PFSK-1 (cell line): Measurements from ENCODE around the gene CD81.

ENCODE experiments used
- FOXP2 ChIP-seq: optimal IDR thresholded peaks from 2 replicates; pipeline ENCODE3; 2011; ENCODE audit warnings: borderline replicate concordance, control low read depth, inconsistent platforms; ENCODE audit not compliant: insufficient read depth; ENCODE audit errors: extremely low read length, extremely low read depth
- POLR2AphosphoS5 ChIP-seq: IDR thresholded peaks from 2 replicates; pipeline ENCODE4 v1.6.1; 2012; ENCODE audit warnings: low read depth, mild to moderate bottlenecking, control low read depth, low read length, moderate library complexity
- SIN3A ChIP-seq: IDR thresholded peaks from 2 replicates; pipeline ENCODE4 v1.6.1; 2012; ENCODE audit warnings: mild to moderate bottlenecking, low read length, moderate library complexity, borderline replicate concordance; ENCODE audit not compliant: insufficient read depth
- TAF1 ChIP-seq: IDR thresholded peaks from 2 replicates; pipeline ENCODE4 v1.6.1; 2012; ENCODE audit warnings: low read length, control low read depth, borderline replicate concordance; ENCODE audit not compliant: insufficient read depth
- TF ChIP-seq, protein P1 (sequence below), 2 experiments: IDR thresholded peaks; 2 replicates each; pipeline versions ENCODE4 v1.6.1 to v1.8.0; 2011 to 2012; ENCODE audit warnings: low read depth in 2 of 2, low read length in 2 of 2, control low read depth in 1 of 2, inconsistent platforms in 1 of 2, mild to moderate bottlenecking in 1 of 2, moderate library complexity in 1 of 2; ENCODE audit not compliant: insufficient read depth in 1 of 2

CD81 gene

DNA sequence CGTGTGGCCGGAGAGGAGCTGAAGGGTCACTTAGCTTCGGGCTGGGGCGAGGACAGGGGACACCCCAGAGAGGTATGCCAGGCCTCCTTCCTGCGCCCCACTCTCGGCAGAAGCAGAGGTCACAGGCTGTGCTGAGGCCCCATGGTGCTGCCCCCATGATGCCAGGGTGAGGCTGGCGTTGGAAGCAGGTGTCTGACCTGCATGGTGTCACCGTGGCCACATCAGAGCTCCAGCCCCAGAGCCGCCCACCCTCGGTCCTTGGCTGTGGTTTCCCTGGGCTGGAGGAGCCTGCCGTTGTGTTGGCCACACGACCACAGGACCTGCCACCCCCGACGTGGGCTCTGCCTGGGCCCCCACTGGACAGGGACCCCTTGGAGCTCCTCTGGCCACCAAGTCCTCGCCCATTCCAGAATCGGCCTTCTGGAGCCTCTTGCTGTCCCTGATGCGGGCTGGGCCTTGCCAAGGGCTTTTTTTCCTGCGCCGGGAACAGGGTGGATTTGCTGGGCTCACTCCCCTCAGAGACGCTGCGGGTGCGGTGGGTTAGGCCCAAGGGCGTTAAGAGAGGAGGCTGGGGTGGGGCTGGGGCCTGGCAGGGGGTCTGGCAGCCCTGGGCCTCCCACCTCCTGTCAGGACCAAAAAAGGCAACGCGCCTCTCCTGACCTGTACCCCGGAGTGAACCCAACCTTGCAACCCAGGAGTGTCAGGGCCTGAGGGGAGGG, 15.3 kb downstream of the CD81 start:
- TF ChIP-seq FOXP2 (no peak), SIN3A (no peak), TAF1 (no peak), POLR2AphosphoS5 (no peak)
- TF ChIP-seq, protein P1, sequence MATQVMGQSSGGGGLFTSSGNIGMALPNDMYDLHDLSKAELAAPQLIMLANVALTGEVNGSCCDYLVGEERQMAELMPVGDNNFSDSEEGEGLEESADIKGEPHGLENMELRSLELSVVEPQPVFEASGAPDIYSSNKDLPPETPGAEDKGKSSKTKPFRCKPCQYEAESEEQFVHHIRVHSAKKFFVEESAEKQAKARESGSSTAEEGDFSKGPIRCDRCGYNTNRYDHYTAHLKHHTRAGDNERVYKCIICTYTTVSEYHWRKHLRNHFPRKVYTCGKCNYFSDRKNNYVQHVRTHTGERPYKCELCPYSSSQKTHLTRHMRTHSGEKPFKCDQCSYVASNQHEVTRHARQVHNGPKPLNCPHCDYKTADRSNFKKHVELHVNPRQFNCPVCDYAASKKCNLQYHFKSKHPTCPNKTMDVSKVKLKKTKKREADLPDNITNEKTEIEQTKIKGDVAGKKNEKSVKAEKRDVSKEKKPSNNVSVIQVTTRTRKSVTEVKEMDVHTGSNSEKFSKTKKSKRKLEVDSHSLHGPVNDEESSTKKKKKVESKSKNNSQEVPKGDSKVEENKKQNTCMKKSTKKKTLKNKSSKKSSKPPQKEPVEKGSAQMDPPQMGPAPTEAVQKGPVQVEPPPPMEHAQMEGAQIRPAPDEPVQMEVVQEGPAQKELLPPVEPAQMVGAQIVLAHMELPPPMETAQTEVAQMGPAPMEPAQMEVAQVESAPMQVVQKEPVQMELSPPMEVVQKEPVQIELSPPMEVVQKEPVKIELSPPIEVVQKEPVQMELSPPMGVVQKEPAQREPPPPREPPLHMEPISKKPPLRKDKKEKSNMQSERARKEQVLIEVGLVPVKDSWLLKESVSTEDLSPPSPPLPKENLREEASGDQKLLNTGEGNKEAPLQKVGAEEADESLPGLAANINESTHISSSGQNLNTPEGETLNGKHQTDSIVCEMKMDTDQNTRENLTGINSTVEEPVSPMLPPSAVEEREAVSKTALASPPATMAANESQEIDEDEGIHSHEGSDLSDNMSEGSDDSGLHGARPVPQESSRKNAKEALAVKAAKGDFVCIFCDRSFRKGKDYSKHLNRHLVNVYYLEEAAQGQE (IDR thresholded peaks at IDR 0.05; ENCODE audit: insufficient read depth in 1 of 2, low read depth in 2 of 2, low read length in 2 of 2), result no peak

DNA sequence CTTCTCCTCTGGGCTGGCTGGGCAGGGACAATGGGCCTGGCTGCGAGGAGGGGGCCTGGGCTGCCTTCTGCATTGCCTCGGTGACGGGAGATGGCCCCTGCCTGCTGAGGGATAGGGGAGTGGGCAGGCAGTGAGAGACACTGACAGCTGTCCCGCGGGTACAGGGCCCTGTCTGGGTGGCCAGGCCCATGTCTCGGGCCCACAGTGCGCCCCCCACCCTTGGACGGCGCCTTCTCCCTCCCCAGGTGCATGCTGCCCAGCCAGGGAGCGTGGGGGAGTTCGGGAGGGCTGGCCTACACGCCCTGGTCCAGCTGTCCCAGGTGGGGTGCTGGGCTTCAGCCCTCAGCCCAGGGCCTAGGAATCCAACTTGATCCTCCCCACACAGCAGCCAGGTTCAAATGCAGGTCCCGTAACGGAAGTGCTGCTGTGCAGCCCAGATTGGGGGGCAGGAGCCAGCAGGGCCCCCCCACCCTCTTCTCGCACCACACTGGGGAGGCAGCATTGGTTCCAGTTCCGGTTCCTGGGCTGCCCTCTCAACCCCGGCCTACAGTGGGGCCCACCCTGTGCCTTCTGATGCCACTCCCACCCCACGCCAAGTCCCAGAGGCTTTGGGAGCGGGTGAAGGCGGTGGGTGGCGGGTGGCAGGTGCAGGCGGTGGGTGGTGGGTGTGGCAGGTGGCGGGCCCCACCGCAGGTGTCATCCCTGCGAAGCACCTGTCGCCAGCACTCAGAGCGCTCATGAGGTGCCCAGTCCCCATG, 16.2 kb downstream of the CD81 start:
- TF ChIP-seq POLR2AphosphoS5 (no peak), SIN3A (no peak), FOXP2 (no peak), TAF1 (no peak)
- TF ChIP-seq, protein P1 (IDR thresholded peaks at IDR 0.05; ENCODE audit: insufficient read depth in 1 of 2, low read depth in 2 of 2, low read length in 2 of 2), result no peak

DNA sequence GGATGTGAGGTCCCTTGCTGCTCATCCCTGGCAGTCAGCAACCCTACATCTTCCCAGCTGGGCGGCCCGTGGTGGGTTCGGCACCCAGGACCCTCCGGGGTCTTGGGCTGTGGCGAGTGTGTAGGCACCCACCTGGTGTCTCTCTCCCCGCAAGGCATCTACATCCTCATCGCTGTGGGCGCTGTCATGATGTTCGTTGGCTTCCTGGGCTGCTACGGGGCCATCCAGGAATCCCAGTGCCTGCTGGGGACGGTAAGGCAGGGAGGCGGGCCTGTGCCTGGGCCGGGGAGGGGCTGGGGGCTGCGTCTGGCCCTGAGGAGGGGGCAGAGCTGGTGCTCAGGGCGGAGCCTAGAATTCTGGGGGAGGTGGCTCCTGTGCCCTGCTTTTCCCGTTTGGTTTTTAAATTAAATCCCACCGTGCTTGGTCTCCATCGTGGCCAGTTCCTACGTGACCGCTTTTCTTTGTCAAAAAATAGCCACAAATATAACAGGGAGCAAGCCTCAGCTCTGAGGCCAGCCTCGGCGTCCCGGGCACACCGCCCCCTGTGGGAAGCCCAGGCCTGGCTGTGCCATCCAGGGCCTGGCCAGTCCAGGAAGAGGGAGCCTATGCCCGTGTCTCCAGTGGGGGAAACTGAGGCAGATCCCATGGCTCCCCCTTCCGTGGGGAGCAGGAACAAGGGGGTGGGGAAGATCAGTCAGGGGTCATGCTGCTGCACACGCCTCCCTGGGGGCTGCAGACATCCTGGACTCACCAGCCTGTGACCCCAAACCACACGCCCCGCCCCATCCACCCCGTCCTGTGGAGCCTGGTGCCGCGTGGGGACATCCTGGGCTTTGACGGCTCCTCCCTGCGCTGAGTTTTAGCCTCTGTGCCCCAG, 17.1 kb downstream of the CD81 start:
- TF ChIP-seq POLR2AphosphoS5, result no peak
- no peak for TF ChIP-seq SIN3A
- no peak for TF ChIP-seq FOXP2

DNA sequence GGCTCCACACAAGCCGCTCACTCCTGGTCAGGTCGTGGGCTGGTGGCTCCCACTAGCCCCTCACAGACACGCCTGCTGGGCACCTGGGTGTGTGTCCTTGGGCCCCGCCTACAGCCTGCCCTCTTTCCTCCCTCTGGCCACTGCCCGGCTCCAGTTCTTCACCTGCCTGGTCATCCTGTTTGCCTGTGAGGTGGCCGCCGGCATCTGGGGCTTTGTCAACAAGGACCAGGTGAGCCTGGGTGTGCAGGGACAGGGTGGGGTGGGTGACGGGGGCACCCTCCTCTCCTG, 17.7 kb downstream of the CD81 start:
- no peak for TF ChIP-seq TAF1
- TF ChIP-seq FOXP2, result no peak
- no peak for TF ChIP-seq SIN3A

DNA sequence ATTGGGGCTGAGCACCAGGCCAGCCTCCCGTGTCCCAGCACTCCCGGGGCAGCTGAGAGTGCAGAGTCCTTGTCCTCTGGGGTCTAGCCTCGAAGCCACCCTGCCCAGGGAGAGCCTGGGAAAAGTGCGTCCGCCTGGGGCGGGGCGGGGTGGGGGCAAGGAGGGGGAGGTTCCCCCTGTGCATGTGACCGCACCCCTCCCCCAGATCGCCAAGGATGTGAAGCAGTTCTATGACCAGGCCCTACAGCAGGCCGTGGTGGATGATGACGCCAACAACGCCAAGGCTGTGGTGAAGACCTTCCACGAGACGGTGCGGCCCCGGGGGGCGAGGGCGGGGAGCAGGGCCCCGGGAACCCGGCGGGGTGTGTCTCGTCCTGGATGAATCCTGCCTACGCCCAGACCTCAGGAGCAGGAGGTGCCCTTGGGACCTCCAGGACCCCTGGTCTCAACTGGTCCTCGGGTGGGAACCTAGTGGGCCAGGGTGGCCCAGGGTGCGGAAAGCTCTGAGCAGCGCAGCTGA, 18.2 kb downstream of the CD81 start:
- TF ChIP-seq TAF1, result no peak
- TF ChIP-seq, protein P1 (IDR thresholded peaks at IDR 0.05; ENCODE audit: insufficient read depth in 1 of 2, low read depth in 2 of 2, low read length in 2 of 2), result no peak
- no peak for TF ChIP-seq FOXP2
- no peak for TF ChIP-seq SIN3A
- TF ChIP-seq POLR2AphosphoS5, result no peak
